LHCN-M2 (cell line): Measurements from ENCODE around the gene RPE65. TPM values are rescaled to one million over a fixed set of nuclear protein-coding genes. Genes with fewer than 3 reads are reported as not detected.
"Not testable (repeated sequence)": the region's sequence is repeated elsewhere in the genome, so short reads cannot be mapped to it uniquely, and the experiment has no call there.

ENCODE experiments used
- DNase-seq: peaks from one replicate; pipeline ENCODE4 v3.0.0-alpha.2; 2012; ENCODE audit warnings: low read depth
- total RNA-seq: library from RNA; depleted of rRNA; stranded (reverse); fragments of >200 nt; gene quantifications from 2 replicates; pipeline ENCODE4 v1.2.3, GENCODE V29; 2014

The RPE65 gene
- total RNA-seq, 1 experiment from 2014 or later: not detected

- DNase-seq: no peak
Observed at GRCh38 chr1:68453060-68453670, 3.4 kb upstream of the RPE65 start.

- DNase-seq: no peak
Observed at GRCh38 chr1:68448365-68448764, 1.4 kb downstream of the RPE65 start.

GRCh38 chr1:68445709-68446108 is 4.0 kb downstream of the RPE65 start:
- no peak for DNase-seq

- DNase-seq: peak; percentile 82
Observed at GRCh38 chr1:68442822-68443556, 6.8 kb downstream of the RPE65 start.

- DNase-seq: peak; percentile 38
Observed at GRCh38 chr1:68442006-68442405, 7.7 kb downstream of the RPE65 start.

- no peak for DNase-seq
Observed at GRCh38 chr1:68438310-68438709, 11.4 kb downstream of the RPE65 start.

GRCh38 chr1:68433395-68433794 is 16.4 kb downstream of the RPE65 start:
- DNase-seq: no peak

GRCh38 chr1:68431076-68431475 is 18.7 kb downstream of the RPE65 start:
- no peak for DNase-seq

- DNase-seq: no peak
Observed at GRCh38 chr1:68429233-68429808, 20.4 kb downstream of the RPE65 start.

- no peak for DNase-seq
Observed at GRCh38 chr1:68426594-68426993, 23.2 kb downstream of the RPE65 start.

GRCh38 chr1:68421350-68421749 is 28.4 kb downstream of the RPE65 start:
- no peak for DNase-seq

- peak; percentile 57 for DNase-seq
Observed at GRCh38 chr1:68409426-68409825, 40.3 kb downstream of the RPE65 start.

GRCh38 chr1:68401506-68401905 is 48.2 kb downstream of the RPE65 start:
- DNase-seq: no peak

- DNase-seq: not testable (repeated sequence)
Observed at GRCh38 chr1:68395575-68395974, 54.2 kb downstream of the RPE65 start.

GRCh38 chr1:68392474-68392873 is 57.3 kb downstream of the RPE65 start:
- DNase-seq: not testable (repeated sequence)

- DNase-seq: not testable (repeated sequence)
Observed at GRCh38 chr1:68385798-68386524, 63.8 kb downstream of the RPE65 start.

- peak; percentile 88 for DNase-seq
Observed at GRCh38 chr1:68384872-68385411, 64.8 kb downstream of the RPE65 start.

- DNase-seq: peak; percentile 100
Observed at GRCh38 chr1:68384321-68384813, 65.4 kb downstream of the RPE65 start.

- no peak for DNase-seq
Observed at GRCh38 chr1:68383092-68383491, 66.7 kb downstream of the RPE65 start.

GRCh38 chr1:68379085-68379478 is 70.7 kb downstream of the RPE65 start:
- DNase-seq: peak; percentile 20
